Astrocyte (in vitro differentiated cells and primary cell): ENCODE results near the gene NUP155. TPM values are rescaled to one million over a fixed set of nuclear protein-coding genes. Genes with fewer than 3 reads are reported as not detected.

Experiments used
- DNase-seq: peaks from one replicate; pipeline ENCODE4 v3.0.0-alpha.2; 2010; ENCODE audit warnings: low read depth
- FAIRE-seq: peaks from 2 replicates; lab custom pipeline; 2011; peaks lifted over from hg19 to GRCh38; lab: Jason Lieb, UNC
- H2AFZ ChIP-seq: 2 replicates; pipeline ENCODE4 v1.6.0; 2012; ENCODE audit warnings: low read depth, low read length, inconsistent platforms
- H3K27ac ChIP-seq: 2 replicates; pipeline ENCODE4 v1.5.1; 2011; ENCODE audit warnings: low read depth, low read length, inconsistent platforms
- H3K27me3 ChIP-seq: 2 replicates; pipeline ENCODE4 v1.6.0; 2011; ENCODE audit warnings: low read length, inconsistent platforms; ENCODE audit not compliant: insufficient read depth
- H3K36me3 ChIP-seq: 2 replicates; pipeline ENCODE4 v1.5.1; 2011; ENCODE audit warnings: low read length, inconsistent platforms; ENCODE audit not compliant: insufficient read depth
- H3K4me1 ChIP-seq: 2 replicates; pipeline ENCODE4 v1.5.1; 2011; ENCODE audit warnings: low read length, inconsistent platforms; ENCODE audit not compliant: insufficient read depth
- H3K4me2 ChIP-seq: 2 replicates; pipeline ENCODE4 v1.6.0; 2012; ENCODE audit warnings: low read length, inconsistent platforms
- H3K4me3 ChIP-seq: 2 replicates; pipeline ENCODE4 v1.5.1; 2011; ENCODE audit warnings: low read depth, mild to moderate bottlenecking, low read length, inconsistent platforms; ENCODE audit not compliant: insufficient read depth
- H3K79me2 ChIP-seq: 2 replicates; pipeline ENCODE4 v1.6.0; 2012; ENCODE audit warnings: mild to moderate bottlenecking, low read length, inconsistent platforms; ENCODE audit not compliant: insufficient read depth
- H3K9ac ChIP-seq: 2 replicates; pipeline ENCODE4 v1.6.0; 2012; ENCODE audit warnings: mild to moderate bottlenecking, low read length, inconsistent platforms
- H3K9me3 ChIP-seq: 2 replicates; pipeline ENCODE4 v1.5.1; 2012; ENCODE audit warnings: low read depth, mild to moderate bottlenecking, low read length, inconsistent platforms; ENCODE audit not compliant: insufficient read depth
- H4K20me1 ChIP-seq: 2 replicates; pipeline ENCODE4 v1.6.0; 2012; ENCODE audit warnings: low read length, inconsistent platforms; ENCODE audit not compliant: insufficient read depth
- H3K27ac Mint-ChIP-seq: one replicate; pipeline ENCODE4 v1.8.0; 2021; ENCODE audit warnings: mild to moderate bottlenecking, mixed read lengths; ENCODE audit not compliant: unreplicated experiment
- H3K27me3 Mint-ChIP-seq: one replicate; pipeline ENCODE4 v1.8.0; 2021; ENCODE audit warnings: low read depth, mixed read lengths; ENCODE audit not compliant: unreplicated experiment
- H3K36me3 Mint-ChIP-seq: one replicate; pipeline ENCODE4 v1.8.0; 2021; ENCODE audit warnings: low read depth, mixed read lengths; ENCODE audit not compliant: unreplicated experiment
- H3K4me1 Mint-ChIP-seq: one replicate; pipeline ENCODE4 v1.8.0; 2021; ENCODE audit warnings: low read depth, mixed read lengths; ENCODE audit not compliant: unreplicated experiment
- H3K4me3 Mint-ChIP-seq: one replicate; pipeline ENCODE4 v1.8.0; 2021; ENCODE audit warnings: mild to moderate bottlenecking, moderate library complexity, mixed read lengths; ENCODE audit not compliant: unreplicated experiment
- H3K9me3 Mint-ChIP-seq: one replicate; pipeline ENCODE4 v1.8.0; 2021; ENCODE audit warnings: mild to moderate bottlenecking, mixed read lengths; ENCODE audit not compliant: unreplicated experiment
- EZH2 ChIP-seq: IDR thresholded peaks from 2 replicates; pipeline ENCODE4 v1.6.1; 2012; ENCODE audit warnings: mild to moderate bottlenecking, low read length, inconsistent platforms; ENCODE audit not compliant: insufficient read depth
- total RNA-seq: library from RNA; stranded (reverse); gene quantifications from 2 replicates; pipeline ENCODE4 v1.2.1, GENCODE V29; 2021
- TF ChIP-seq, protein P1 (sequence below): IDR thresholded peaks from 2 replicates; pipeline ENCODE4 v1.5.1; 2011; ENCODE audit warnings: low read depth, mild to moderate bottlenecking, inconsistent platforms, low read length, moderate library complexity; ENCODE audit not compliant: insufficient read depth

The NUP155 gene
- total RNA-seq, 1 donor from 2014 or later = 28.8 TPM

- no peaks in the 10 kb centered on the region for H3K27me3 ChIP-seq
- TF ChIP-seq EZH2 = no peak
- TF ChIP-seq, protein P1, sequence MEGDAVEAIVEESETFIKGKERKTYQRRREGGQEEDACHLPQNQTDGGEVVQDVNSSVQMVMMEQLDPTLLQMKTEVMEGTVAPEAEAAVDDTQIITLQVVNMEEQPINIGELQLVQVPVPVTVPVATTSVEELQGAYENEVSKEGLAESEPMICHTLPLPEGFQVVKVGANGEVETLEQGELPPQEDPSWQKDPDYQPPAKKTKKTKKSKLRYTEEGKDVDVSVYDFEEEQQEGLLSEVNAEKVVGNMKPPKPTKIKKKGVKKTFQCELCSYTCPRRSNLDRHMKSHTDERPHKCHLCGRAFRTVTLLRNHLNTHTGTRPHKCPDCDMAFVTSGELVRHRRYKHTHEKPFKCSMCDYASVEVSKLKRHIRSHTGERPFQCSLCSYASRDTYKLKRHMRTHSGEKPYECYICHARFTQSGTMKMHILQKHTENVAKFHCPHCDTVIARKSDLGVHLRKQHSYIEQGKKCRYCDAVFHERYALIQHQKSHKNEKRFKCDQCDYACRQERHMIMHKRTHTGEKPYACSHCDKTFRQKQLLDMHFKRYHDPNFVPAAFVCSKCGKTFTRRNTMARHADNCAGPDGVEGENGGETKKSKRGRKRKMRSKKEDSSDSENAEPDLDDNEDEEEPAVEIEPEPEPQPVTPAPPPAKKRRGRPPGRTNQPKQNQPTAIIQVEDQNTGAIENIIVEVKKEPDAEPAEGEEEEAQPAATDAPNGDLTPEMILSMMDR = no peak
- H2AFZ ChIP-seq = no peak overlapping the region
- H4K20me1 ChIP-seq = no peaks in the 10 kb centered on the region
- Mint-ChIP-seq H3K4me3 (no peak overlapping the region), H3K4me1 (peaks cover 2% of the 10 kb centered on the region), H3K27ac (no peak overlapping the region), H3K27me3 (no peaks in the 10 kb centered on the region), H3K9me3 (no peaks in the 10 kb centered on the region), H3K36me3 (no peaks in the 10 kb centered on the region)
- no peaks in the 10 kb centered on the region for H3K9me3 ChIP-seq
- H3K9ac ChIP-seq = no peak overlapping the region
- no peak overlapping the region for H3K27ac ChIP-seq
- no peaks in the 10 kb centered on the region for H3K36me3 ChIP-seq
- peaks cover 4% of the 10 kb centered on the region for H3K4me1 ChIP-seq
- DNase-seq = peak; percentile 19
- peaks cover 31% of the 10 kb centered on the region for H3K79me2 ChIP-seq
- no peak overlapping the region for H3K4me3 ChIP-seq
- FAIRE-seq = no peak
- H3K4me2 ChIP-seq = peak overlapping the region; percentile 4
Observed at GRCh38 chr5:37247036-37247435, 123.9 kb downstream of the NUP155 start.

Other genes with a start within 250 kb of the NUP155 start
- gene CPLANE1, start 121.7 kb downstream of the NUP155 start, total RNA-seq = 21.4 and 21.8 TPM in 2 replicates
- 31.3 and 34.7 TPM in 2 replicates for gene WDR70, start 8.2 kb upstream of the NUP155 start, total RNA-seq